ENCODE results near the gene TYROBP. TPM values are rescaled to one million over a fixed set of nuclear protein-coding genes. Genes with fewer than 3 reads are reported as not detected.
"Not testable (repeated sequence)": the region's sequence is repeated elsewhere in the genome, so short reads cannot be mapped to it uniquely, and the experiment has no call there.

The TYROBP gene
- total RNA-seq, 1 experiment from 2014 or later, result not detected

GRCh38 chr19:35885225-35885738, 22.8 kb downstream of the TYROBP start:
- DNase-seq (ENCODE audit: low spot score), result no peak
- in situ Hi-C loops (cut with HindIII; ENCODE audit: low sequenced_read_pairs), result no loop called here

DNA sequence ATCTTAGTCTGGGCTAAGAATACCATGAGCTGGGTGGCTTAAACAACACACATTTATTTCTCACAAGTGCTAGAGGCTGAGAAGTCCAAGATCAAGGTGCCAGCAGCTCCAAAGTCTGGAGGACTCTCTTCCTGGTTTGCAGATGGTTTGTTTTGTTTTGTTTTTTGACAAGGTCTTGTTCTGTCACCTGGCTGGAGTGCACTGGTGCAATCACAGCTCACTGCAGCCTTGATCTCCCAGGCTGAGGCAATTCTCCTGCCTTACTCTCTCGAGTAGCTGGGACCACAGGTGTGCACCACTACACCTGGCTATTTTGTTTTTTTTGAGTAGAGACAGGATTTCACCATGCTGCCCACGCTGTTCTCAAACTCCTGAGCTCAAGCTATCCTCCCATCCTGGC, 24.2 kb downstream of the TYROBP start:
- DNase-seq (ENCODE audit: low spot score), result no peak
- in situ Hi-C loops (cut with HindIII; ENCODE audit: low sequenced_read_pairs), result no loop called here

- in situ Hi-C loops (cut with HindIII; ENCODE audit: low sequenced_read_pairs), result no loop called here
- DNase-seq (ENCODE audit: low spot score), result peak; percentile 97
Observed at GRCh38 chr19:35882114-35882832, 25.8 kb downstream of the TYROBP start.

GRCh38 chr19:35879770-35880317, 28.3 kb downstream of the TYROBP start:
- in situ Hi-C loops (cut with HindIII; ENCODE audit: low sequenced_read_pairs), result no loop called here
- DNase-seq (ENCODE audit: low spot score), result peak; percentile 81

DNA sequence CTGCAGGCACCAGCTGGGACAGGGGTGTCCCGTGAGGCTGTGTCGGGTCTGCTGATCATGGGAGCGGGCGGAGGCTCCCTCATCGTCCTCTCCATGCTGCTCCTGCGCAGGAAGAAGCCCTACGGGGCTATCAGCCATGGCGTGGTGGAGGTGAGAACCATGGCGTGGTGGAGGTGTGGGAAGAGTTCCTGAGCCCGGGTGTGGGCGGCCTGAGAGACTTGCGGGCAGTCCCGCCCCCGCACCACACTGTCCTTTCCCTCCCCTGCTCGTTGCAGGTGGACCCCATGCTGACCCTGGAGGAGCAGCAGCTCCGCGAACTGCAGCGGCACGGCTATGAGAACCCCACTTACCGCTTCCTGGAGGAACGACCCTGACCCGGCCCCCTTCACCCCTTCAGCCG, 29.0 kb downstream of the TYROBP start:
- DNase-seq (ENCODE audit: low spot score), result no peak
- in situ Hi-C loops (cut with HindIII; ENCODE audit: low sequenced_read_pairs), result no loop called here

- DNase-seq (ENCODE audit: low spot score), result no peak
- in situ Hi-C loops (cut with HindIII; ENCODE audit: low sequenced_read_pairs), result no loop called here
Observed at GRCh38 chr19:35874392-35874930, 33.6 kb downstream of the TYROBP start.

GRCh38 chr19:35872180-35872579, 35.9 kb downstream of the TYROBP start:
- DNase-seq (ENCODE audit: low spot score), result no peak
- in situ Hi-C loops (cut with HindIII; ENCODE audit: low sequenced_read_pairs), result no loop called here

GRCh38 chr19:35871611-35872010, 36.5 kb downstream of the TYROBP start:
- in situ Hi-C loops (cut with HindIII; ENCODE audit: low sequenced_read_pairs), result no loop called here
- no peak for DNase-seq (ENCODE audit: low spot score)

DNA sequence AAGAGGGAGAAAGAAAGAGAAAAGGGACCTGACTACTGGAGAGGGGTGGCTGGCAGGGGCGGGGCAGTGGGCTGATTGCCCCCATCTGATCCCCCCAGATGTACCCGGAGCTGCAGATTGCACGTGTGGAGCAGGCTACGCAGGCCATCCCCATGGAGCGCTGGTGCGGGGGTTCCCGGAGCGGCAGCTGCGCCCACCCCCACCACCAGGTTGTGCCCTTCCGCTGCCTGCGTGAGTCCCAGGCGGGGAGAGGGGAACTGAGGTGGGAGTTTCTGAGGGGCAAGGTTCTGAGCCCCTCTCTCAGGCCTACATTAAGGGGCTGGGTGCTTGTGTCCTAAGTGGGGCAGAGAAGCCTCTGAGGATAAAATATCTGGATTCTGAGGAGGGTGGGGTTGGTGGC, 37.3 kb downstream of the TYROBP start:
- no peak for DNase-seq (ENCODE audit: low spot score)
- in situ Hi-C loops (cut with HindIII; ENCODE audit: low sequenced_read_pairs), result no loop called here

DNA sequence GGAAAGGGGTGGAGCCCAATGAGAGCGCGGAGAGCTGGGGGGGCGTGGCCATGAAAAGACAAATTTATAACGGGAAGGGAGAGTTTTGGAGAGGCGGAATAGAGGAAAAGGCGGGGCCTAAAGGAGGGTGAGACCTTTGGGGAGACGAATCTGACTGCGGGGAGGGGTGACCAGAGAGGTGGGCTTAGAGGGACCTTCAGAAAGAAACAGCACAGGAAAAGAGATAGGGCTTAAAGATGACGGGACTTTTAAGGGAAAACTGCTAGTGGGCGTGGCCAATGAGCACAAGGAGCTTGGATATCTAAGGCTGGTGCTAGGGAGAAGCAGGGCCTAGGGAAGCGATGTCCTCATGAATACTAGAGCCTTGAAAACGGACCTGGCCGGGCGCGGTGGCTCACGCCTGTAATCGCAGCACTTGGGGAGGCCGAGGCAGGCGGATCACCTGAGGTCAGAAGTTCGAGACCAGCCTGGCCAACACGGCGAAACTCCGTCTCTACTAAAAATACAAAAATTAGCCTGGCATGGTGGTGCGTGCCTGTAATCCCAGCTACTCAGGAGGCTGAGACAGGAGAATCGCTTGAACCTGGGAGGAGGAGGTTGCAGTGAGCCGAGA, 37.9 kb downstream of the TYROBP start:
- in situ Hi-C loops (cut with HindIII; ENCODE audit: low sequenced_read_pairs); DNase-seq (ENCODE audit: low spot score): not testable (repeated sequence)

- in situ Hi-C loops (cut with HindIII; ENCODE audit: low sequenced_read_pairs), result no loop called here
- DNase-seq (ENCODE audit: low spot score), result peak; percentile 82
Observed at GRCh38 chr19:35869327-35870123, 38.6 kb downstream of the TYROBP start.

DNA sequence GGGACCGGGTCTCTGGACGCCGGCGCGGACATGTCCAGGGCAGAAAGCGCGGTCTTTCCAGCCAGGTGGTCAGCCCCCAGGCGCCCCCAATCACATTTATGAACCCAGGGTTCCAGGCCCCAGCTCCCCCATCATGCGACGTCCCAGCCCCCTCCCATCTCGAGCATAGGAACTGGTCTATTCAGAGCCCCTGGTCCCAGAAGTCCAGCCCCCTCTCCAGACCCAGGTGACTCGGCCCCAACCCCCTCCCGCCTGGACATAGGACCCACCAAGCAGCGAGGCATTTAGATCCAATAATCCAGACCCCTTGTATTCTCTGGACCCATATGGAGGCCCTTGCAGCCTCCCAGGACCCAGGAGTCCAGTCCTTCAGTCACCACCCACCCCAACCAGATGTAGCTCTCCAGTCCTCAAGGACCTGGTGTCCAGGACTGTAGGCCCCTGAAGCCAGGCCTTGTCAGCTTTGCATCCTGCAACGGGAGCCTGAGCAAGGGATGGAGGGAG, 39.2 kb downstream of the TYROBP start:
- in situ Hi-C loops (cut with HindIII; ENCODE audit: low sequenced_read_pairs), result no loop called here
- DNase-seq (ENCODE audit: low spot score), result no peak

GRCh38 chr19:35868172-35868822, 39.8 kb downstream of the TYROBP start, which contains the start of gene APLP1:
TSS of gene APLP1 (plus strand) at chr19:35868574. CDS start at chr19:35868637, 63 bp downstream.
- peak; percentile 76 for DNase-seq (ENCODE audit: low spot score)
- in situ Hi-C loops (cut with HindIII; ENCODE audit: low sequenced_read_pairs), result no loop called here

GRCh38 chr19:35863018-35863417, 45.1 kb downstream of the TYROBP start:
- DNase-seq (ENCODE audit: low spot score), result no peak
- in situ Hi-C loops (cut with HindIII; ENCODE audit: low sequenced_read_pairs), result no loop called here

DNA sequence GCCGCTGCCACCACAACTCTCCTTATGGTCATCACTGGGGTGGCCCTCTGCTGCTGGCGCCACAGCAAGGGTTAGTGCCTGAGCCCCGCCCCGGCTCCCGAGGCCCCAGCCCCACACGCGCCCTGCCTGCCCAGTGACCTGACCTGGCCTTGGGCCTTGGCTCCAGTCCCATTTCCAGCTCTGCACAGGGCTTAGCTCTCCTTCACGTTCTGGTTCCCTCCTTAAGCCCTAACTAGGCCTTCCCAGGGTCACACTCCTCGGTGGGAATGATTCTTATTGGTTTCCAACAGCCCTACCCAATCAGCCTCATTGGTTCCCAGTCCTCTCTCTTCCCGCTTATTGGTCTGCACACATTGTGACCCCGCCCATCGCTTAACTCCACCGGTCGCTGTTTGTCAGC, 45.6 kb downstream of the TYROBP start:
- DNase-seq (ENCODE audit: low spot score), result no peak
- in situ Hi-C loops (cut with HindIII; ENCODE audit: low sequenced_read_pairs), result no loop called here

DNA sequence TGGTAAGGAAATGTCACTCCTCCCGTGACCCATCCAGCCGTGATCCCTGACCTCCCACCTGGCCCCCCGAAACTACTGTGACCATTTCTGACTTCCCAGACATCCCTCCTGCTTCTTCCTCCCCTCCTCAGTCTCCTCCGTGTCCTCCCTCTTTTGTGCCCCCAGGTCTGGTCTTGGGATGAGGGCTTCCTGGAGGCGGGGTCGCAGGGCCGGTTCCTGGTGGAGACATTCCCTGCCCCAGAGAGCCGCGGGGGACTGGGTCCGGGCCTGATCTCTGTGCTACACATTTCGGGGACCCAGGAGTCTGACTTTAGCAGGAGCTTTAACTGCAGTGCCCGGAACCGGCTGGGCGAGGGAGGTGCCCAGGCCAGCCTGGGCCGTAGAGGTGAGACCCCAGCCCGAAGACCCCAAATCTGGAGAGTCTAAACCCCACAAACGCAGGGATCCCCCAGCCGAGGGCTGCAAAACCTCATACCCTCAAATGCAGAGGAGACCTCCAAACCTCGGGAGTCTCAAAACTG, 46.4 kb downstream of the TYROBP start:
- no peak for DNase-seq (ENCODE audit: low spot score)
- in situ Hi-C loops (cut with HindIII; ENCODE audit: low sequenced_read_pairs), result no loop called here

- in situ Hi-C loops (cut with HindIII; ENCODE audit: low sequenced_read_pairs), result no loop called here
- no peak for DNase-seq (ENCODE audit: low spot score)
Observed at GRCh38 chr19:35860818-35861639, 47.1 kb downstream of the TYROBP start.

GRCh38 chr19:35860436-35860817, 47.7 kb downstream of the TYROBP start:
- no peak for DNase-seq (ENCODE audit: low spot score)
- in situ Hi-C loops (cut with HindIII; ENCODE audit: low sequenced_read_pairs), result no loop called here

Data from G401 (cell line).